GM21576 (cell line): ENCODE data around the gene NEK10.
"Not testable (repeated sequence)": the region's sequence is repeated elsewhere in the genome, so short reads cannot be mapped to it uniquely, and the experiment has no call there.

ENCODE experiments used
- ATAC-seq: cut with Tn5 transposase; IDR thresholded peaks from one replicate; pipeline ENCODE4 v1.9.1; 2021; ENCODE audit warnings: mild to moderate bottlenecking, moderate library complexity; ENCODE audit not compliant: unreplicated experiment

The NEK10 gene

GRCh38 chr3:27354588-27355203 is 14.5 kb downstream of the NEK10 start:
- no peak for ATAC-seq

DNA sequence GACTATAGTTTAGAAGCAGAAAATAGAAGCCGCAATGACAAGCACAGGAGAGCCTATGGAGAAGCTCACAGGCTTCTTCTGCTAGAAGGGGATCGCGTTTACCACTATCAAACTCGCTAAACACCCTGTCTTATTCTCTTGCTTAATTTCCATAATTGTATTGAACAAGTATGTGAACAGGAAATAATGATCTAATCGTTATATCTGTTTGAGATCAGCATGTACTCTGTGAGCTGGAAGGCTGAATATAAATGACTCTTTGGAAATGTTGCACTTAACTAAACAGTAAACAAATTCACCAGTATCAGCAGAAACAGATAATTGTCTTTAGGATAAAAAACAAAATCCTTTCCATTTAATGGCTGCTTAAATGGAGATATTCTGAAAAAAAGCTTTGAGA is 15.0 kb downstream of the NEK10 start:
- ATAC-seq, result no peak

GRCh38 chr3:27353221-27353620 is 16.0 kb downstream of the NEK10 start:
- no peak for ATAC-seq

- no peak for ATAC-seq
Observed at GRCh38 chr3:27352047-27352446, 17.1 kb downstream of the NEK10 start.

GRCh38 chr3:27349832-27350231 is 19.4 kb downstream of the NEK10 start:
- peak; percentile 75 for ATAC-seq

GRCh38 chr3:27345959-27346865 is 23.0 kb downstream of the NEK10 start:
- ATAC-seq, result no peak

DNA sequence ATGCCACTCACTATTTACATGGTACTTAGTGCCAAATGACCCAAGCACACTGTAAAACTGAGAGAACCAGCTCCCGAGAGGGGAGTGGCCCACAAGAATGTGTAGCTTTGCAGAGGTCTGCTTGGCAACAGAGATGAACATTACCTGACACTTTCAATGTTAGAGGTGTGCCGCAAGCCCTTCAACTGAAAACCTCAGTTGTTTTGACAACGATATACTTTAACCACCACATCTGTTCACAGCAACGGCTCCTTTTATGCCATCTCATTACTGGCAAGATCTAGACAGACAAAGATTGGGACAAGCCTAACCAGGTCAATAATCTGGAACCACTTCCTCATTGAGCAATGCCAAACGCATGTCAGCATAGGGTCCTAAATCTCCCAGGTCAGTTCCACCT is 23.7 kb downstream of the NEK10 start:
- no peak for ATAC-seq

GRCh38 chr3:27345045-27345444 is 24.1 kb downstream of the NEK10 start:
- ATAC-seq, result no peak

- ATAC-seq, result no peak
Observed at GRCh38 chr3:27344192-27344591, 25.0 kb downstream of the NEK10 start.

GRCh38 chr3:27342267-27342666 is 26.9 kb downstream of the NEK10 start:
- no peak for ATAC-seq

GRCh38 chr3:27340534-27340933 is 28.6 kb downstream of the NEK10 start:
- ATAC-seq, result peak; percentile 59

GRCh38 chr3:27335571-27335970 is 33.6 kb downstream of the NEK10 start:
- no peak for ATAC-seq

- ATAC-seq, result no peak
Observed at GRCh38 chr3:27333843-27334242, 35.3 kb downstream of the NEK10 start.

DNA sequence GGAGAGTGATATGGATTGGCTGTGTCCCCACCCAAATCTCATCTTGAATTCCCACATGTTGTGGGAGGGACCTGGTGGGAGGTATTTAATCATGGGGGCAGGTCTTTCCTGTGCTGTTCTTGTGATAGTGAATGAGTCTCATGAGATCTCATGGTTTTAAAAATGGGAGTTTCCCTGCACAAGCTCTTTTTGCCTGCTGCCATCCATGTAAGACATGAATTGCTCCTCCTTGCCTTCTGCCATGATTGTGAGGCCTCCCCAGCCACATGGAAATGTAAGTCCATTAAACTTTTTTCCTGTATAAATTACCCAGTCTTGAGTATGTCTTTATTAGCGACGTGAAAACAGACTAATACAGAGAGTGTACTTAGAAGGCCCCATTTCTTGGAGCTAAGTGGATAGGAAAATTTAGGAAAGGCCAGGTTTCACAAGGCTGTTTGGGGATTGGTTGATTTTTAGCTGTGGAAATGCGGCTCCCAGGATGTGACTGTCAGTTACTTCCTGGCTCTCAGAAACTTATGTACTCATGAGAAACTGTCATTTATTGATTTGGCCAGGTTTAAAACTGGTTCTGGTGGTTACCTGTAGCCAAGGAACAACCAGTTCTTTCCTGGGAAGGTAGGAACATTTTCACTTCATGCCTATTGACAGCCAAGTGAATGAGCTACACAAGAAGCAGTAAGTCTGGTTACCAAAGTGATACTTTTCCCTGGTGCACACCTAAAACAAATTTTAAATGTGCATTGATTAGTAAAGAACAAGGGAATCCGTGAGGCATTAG is 40.0 kb downstream of the NEK10 start:
- ATAC-seq, result not testable (repeated sequence)

DNA sequence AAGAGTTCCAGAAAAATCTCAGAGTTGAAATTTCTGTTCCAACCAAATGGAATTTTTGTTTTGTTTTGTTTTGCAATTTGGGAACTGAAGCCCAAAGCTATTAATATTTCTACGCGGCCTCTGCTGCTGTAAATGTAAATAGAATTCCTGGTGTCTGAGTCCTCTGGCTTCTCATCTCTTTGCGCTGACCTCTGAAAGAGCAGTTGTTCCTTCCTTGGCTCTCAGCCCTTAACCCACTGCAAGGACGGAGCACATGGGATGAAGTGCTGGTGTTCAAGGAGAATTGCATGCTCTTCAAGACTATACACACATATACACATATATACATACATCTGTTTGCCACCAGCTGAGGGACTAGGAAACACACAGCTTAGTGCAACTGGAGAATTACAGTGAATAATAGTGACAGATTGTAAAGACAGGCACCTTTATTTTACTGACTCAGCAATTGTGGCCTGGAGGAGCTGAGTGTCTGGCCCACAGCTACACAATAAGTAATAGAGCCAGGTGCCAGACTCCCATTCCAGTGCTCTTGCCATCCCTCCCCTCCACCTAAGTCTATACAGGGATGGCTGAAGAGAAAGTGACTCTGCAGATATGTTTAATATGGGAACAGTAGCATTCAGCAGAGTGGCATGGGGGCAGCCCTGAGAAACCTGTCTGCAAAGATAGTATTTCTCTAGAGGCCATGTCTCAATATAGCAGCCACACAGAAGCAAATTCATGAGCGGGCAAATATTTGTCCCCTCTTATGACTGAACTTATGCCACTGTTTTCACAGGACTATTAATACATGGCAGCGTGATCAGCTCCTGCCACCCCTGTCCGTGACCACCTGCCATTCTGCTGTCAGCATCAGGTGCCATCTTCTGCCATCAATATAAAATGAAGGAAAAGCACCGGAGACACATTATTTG is 42.3 kb downstream of the NEK10 start:
- no peak for ATAC-seq

DNA sequence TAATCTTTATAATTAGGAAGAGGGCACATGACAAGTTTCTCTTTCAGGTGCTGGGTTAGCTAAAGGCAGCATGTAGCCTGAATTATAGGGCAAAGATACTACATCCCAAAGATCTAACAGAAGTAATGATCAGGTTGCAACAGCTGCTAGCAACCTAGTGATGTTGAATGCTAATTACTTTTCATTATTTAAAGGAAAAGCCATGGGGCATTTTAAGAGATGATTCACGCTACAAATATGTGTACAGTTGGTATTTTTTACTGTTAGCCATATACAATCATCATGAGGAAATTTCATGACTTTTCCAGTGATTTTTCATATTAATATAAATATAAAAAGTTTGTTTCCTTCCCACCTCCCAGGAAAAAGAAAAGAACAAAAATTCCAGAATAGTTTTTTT is 43.0 kb downstream of the NEK10 start:
- no peak for ATAC-seq

DNA sequence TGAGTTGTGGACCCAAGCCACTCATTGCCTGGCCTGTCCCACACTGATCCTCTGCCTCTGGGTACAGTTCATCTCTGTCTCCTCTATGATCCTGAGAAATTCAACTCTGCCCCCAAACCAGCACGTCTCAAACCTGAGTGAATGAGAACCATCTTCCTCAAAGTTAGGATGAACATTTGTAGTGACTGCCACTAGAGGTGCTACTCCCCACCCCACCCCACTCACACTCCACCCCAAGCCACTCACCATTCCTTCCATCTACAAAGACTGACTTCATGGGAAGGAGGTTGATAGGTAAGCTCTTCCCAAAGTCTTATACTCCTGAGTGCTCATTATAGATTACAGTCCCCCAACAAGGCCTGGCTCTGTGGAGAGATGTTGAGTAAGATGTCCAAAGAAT is 43.8 kb downstream of the NEK10 start:
- no peak for ATAC-seq

- no peak for ATAC-seq
Observed at GRCh38 chr3:27324686-27325085, 44.5 kb downstream of the NEK10 start.

GRCh38 chr3:27323087-27323570 is 46.1 kb downstream of the NEK10 start:
- no peak for ATAC-seq

GRCh38 chr3:27322634-27323033 is 46.5 kb downstream of the NEK10 start:
- no peak for ATAC-seq
